Measurements from ENCODE around the gene SLC25A23.

GRCh38 chr19:6413291-6413690 lies 46.3 kb downstream of the SLC25A23 start:
- TF ChIP-seq POLR2AphosphoS5 (IDR thresholded peaks at IDR 0.05; ENCODE audit: borderline replicate concordance, low read depth, low read length) (no peak), EZH2 (IDR thresholded peaks at IDR 0.05) (no peak), FOXP2 (optimal IDR thresholded peaks at IDR 0.05; ENCODE audit: control extremely low read depth, extremely low read length, insufficient read depth) (no peak)
